DND-41 (cell line): ENCODE results near the gene SYCP2L.

Experiments used
- ATAC-seq: fragments of 200-7000 bp; cut with Tn5 transposase; 3 replicates; pipeline ENCODE4 v1.9.1; 2021; ENCODE audit warnings: low read depth; ENCODE audit not compliant: insufficient read depth
- DNase-seq: peaks from one replicate; pipeline ENCODE4 v3.0.0-alpha.2; 2020
- H2AFZ ChIP-seq: 2 replicates; pipeline ENCODE4 v1.6.0; 2012; ENCODE audit warnings: low read depth, low read length
- H3K27ac ChIP-seq: 2 replicates; pipeline ENCODE4 v1.5.1; 2012; ENCODE audit warnings: low read length, inconsistent platforms
- H3K27me3 ChIP-seq: fragments of 200-600 bp; sonication (generic); 2 replicates; pipeline ENCODE4 v1.6.0; 2012; ENCODE audit warnings: low read length, mild to moderate bottlenecking, inconsistent platforms; ENCODE audit not compliant: insufficient read depth, poor library complexity
- H3K36me3 ChIP-seq: 2 replicates; pipeline ENCODE4 v1.5.1; 2012; ENCODE audit warnings: low read length, inconsistent platforms; ENCODE audit not compliant: insufficient read depth
- H3K4me1 ChIP-seq: 2 replicates; pipeline ENCODE4 v1.5.1; 2012; ENCODE audit warnings: mild to moderate bottlenecking, low read length; ENCODE audit not compliant: insufficient read depth
- H3K4me2 ChIP-seq: 2 replicates; pipeline ENCODE4 v1.6.0; 2012; ENCODE audit warnings: mild to moderate bottlenecking, moderate library complexity, low read length, inconsistent platforms; ENCODE audit not compliant: insufficient read depth
- H3K4me3 ChIP-seq, 2 experiments: fragments of 200-600 bp in 1 of 2; shearing (Covaris generic) in 1 of 2; 2 replicates each; pipeline ENCODE4 v1.5.1; 2012 to 2016; ENCODE audit warnings: inconsistent platforms in 2 of 2, low read length in 2 of 2, mild to moderate bottlenecking in 2 of 2, low read depth in 1 of 2, moderate library complexity in 1 of 2
- H3K79me2 ChIP-seq: 2 replicates; pipeline ENCODE4 v1.6.0; 2012; ENCODE audit warnings: low read length, inconsistent platforms; ENCODE audit not compliant: insufficient read depth
- H3K9ac ChIP-seq: 2 replicates; pipeline ENCODE4 v1.6.0; 2012; ENCODE audit warnings: low read depth, mild to moderate bottlenecking, inconsistent platforms, low read length, moderate library complexity
- H3K9me3 ChIP-seq: 2 replicates; pipeline ENCODE4 v1.5.1; 2012; ENCODE audit warnings: low read length, moderate library complexity, mild to moderate bottlenecking, inconsistent platforms; ENCODE audit not compliant: insufficient read depth, severe bottlenecking
- H4K20me1 ChIP-seq: 2 replicates; pipeline ENCODE4 v1.6.0; 2012; ENCODE audit warnings: low read length; ENCODE audit not compliant: insufficient read depth
- EZH2 ChIP-seq: IDR thresholded peaks from 3 replicates; pipeline ENCODE4 v1.6.1; 2012; ENCODE audit warnings: borderline replicate concordance, low read depth, mild to moderate bottlenecking, moderate library complexity, low read length, inconsistent platforms; ENCODE audit not compliant: severe bottlenecking
- TF ChIP-seq, protein P1 (sequence below): IDR thresholded peaks from 2 replicates; pipeline ENCODE4 v1.5.1; 2012; ENCODE audit warnings: borderline replicate concordance, low read length, moderate library complexity, mild to moderate bottlenecking; ENCODE audit not compliant: poor library complexity, severe bottlenecking; ENCODE audit errors: extremely low read depth

The SYCP2L gene

GRCh38 chr6:11016452-11016851 lies 129.6 kb downstream of the SYCP2L start:
- Histone ChIP-seq H2AFZ (no peak overlapping the region), H3K36me3 (no peaks in the 10 kb centered on the region), H3K9me3 (no peaks in the 10 kb centered on the region), H3K4me3 (no peak overlapping the region), H3K79me2 (no peaks in the 10 kb centered on the region), H3K4me2 (no peak overlapping the region), H3K9ac (no peak overlapping the region), H3K27me3 (peaks cover 22% of the 10 kb centered on the region), H4K20me1 (no peaks in the 10 kb centered on the region), H3K4me1 (no peaks in the 10 kb centered on the region), H3K27ac (no peak overlapping the region)
- ATAC-seq: no peak
- no peak for DNase-seq
- TF ChIP-seq, protein P1, sequence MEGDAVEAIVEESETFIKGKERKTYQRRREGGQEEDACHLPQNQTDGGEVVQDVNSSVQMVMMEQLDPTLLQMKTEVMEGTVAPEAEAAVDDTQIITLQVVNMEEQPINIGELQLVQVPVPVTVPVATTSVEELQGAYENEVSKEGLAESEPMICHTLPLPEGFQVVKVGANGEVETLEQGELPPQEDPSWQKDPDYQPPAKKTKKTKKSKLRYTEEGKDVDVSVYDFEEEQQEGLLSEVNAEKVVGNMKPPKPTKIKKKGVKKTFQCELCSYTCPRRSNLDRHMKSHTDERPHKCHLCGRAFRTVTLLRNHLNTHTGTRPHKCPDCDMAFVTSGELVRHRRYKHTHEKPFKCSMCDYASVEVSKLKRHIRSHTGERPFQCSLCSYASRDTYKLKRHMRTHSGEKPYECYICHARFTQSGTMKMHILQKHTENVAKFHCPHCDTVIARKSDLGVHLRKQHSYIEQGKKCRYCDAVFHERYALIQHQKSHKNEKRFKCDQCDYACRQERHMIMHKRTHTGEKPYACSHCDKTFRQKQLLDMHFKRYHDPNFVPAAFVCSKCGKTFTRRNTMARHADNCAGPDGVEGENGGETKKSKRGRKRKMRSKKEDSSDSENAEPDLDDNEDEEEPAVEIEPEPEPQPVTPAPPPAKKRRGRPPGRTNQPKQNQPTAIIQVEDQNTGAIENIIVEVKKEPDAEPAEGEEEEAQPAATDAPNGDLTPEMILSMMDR: no peak
- no peak for TF ChIP-seq EZH2

- Histone ChIP-seq H3K9me3 (no peaks in the 10 kb centered on the region), H3K27me3 (peaks cover 22% of the 10 kb centered on the region), H4K20me1 (no peaks in the 10 kb centered on the region), H3K4me1 (no peaks in the 10 kb centered on the region), H3K4me3 (no peak overlapping the region), H3K9ac (no peak overlapping the region), H2AFZ (no peak overlapping the region), H3K27ac (no peak overlapping the region), H3K79me2 (no peaks in the 10 kb centered on the region), H3K4me2 (no peak overlapping the region), H3K36me3 (no peaks in the 10 kb centered on the region)
- DNase-seq (no peak), ATAC-seq (no peak)
- TF ChIP-seq, protein P1: no peak
- TF ChIP-seq EZH2: no peak
These were observed 130.2 kb downstream of the SYCP2L start for GRCh38 chr6:11017090-11017489.

GRCh38 chr6:11018225-11018624 lies 131.4 kb downstream of the SYCP2L start:
- Histone ChIP-seq H4K20me1 (no peaks in the 10 kb centered on the region), H3K4me3 (no peak overlapping the region), H2AFZ (no peak overlapping the region), H3K79me2 (no peaks in the 10 kb centered on the region), H3K9me3 (no peaks in the 10 kb centered on the region), H3K4me2 (no peak overlapping the region), H3K27ac (no peak overlapping the region), H3K27me3 (peaks cover 19% of the 10 kb centered on the region), H3K4me1 (no peaks in the 10 kb centered on the region), H3K9ac (no peak overlapping the region), H3K36me3 (no peaks in the 10 kb centered on the region)
- no peak for TF ChIP-seq EZH2
- TF ChIP-seq, protein P1: no peak
- no peak for ATAC-seq
- no peak for DNase-seq

DNA sequence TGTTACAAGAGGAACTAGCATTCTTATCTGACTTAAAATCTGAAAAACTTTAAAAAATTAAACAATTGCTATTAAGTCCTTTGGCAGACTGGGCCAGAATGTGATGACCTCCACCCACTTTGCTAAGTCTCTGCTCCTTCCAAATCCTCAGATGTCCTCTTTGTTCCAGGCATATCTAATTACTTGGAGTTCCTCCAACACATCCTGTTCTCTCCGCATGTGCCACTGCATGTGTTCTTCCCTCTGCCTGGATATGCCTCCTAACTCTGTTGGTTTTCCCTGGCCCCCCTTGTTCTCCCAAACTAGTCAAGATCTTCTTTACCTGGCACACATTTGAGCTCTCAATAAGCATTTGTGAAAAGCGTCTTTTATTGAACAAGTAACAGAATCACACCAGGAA lies 134.2 kb downstream of the SYCP2L start:
- TF ChIP-seq, protein P1: no peak
- no peak for TF ChIP-seq EZH2
- Histone ChIP-seq H3K79me2 (no peaks in the 10 kb centered on the region), H3K27ac (no peak overlapping the region), H4K20me1 (no peaks in the 10 kb centered on the region), H3K4me3 (no peak overlapping the region), H3K9me3 (no peaks in the 10 kb centered on the region), H3K4me1 (no peaks in the 10 kb centered on the region), H2AFZ (no peak overlapping the region), H3K4me2 (no peak overlapping the region), H3K9ac (no peak overlapping the region), H3K36me3 (no peaks in the 10 kb centered on the region), H3K27me3 (peaks cover 17% of the 10 kb centered on the region)
- DNase-seq: no peak
- no peak for ATAC-seq
